HEK293T (cell line): Measurements from ENCODE around the gene KCNQ1.

Experiments used
- BHLHE40 ChIP-seq: fragments of 450-650 bp; IDR thresholded peaks from 2 replicates; pipeline ENCODE4 v1.6.1; 2016; ENCODE audit warnings: mild to moderate bottlenecking, moderate library complexity, borderline replicate concordance
- ELF4 ChIP-seq: fragments of 450-650 bp; IDR thresholded peaks from 2 replicates; pipeline ENCODE4 v1.6.1; 2017; ENCODE audit warnings: antibody characterized with exemption
- FOXA1 ChIP-seq: fragments of 450-650 bp; IDR thresholded peaks from 2 replicates; pipeline ENCODE4 v1.6.1; 2016; ENCODE audit warnings: mild to moderate bottlenecking
- FOXK2 ChIP-seq: fragments of 450-650 bp; IDR thresholded peaks from 2 replicates; pipeline ENCODE4 v1.6.1; 2016; ENCODE audit warnings: mild to moderate bottlenecking
- NFRKB ChIP-seq: fragments of 450-650 bp; IDR thresholded peaks from 2 replicates; pipeline ENCODE4 v1.6.1; 2016; ENCODE audit warnings: mild to moderate bottlenecking, moderate library complexity
- SP1 ChIP-seq: fragments of 450-650 bp; IDR thresholded peaks from 2 replicates; pipeline ENCODE4 v1.6.1; 2017
- SUZ12 ChIP-seq: fragments of 450-650 bp; IDR thresholded peaks from 2 replicates; pipeline ENCODE4 v1.6.1; 2016; ENCODE audit warnings: mild to moderate bottlenecking
- TF ChIP-seq, protein P1 (sequence below): fragments of 450-650 bp; IDR thresholded peaks from 2 replicates; pipeline ENCODE4 v1.6.1; 2016

DNA sequence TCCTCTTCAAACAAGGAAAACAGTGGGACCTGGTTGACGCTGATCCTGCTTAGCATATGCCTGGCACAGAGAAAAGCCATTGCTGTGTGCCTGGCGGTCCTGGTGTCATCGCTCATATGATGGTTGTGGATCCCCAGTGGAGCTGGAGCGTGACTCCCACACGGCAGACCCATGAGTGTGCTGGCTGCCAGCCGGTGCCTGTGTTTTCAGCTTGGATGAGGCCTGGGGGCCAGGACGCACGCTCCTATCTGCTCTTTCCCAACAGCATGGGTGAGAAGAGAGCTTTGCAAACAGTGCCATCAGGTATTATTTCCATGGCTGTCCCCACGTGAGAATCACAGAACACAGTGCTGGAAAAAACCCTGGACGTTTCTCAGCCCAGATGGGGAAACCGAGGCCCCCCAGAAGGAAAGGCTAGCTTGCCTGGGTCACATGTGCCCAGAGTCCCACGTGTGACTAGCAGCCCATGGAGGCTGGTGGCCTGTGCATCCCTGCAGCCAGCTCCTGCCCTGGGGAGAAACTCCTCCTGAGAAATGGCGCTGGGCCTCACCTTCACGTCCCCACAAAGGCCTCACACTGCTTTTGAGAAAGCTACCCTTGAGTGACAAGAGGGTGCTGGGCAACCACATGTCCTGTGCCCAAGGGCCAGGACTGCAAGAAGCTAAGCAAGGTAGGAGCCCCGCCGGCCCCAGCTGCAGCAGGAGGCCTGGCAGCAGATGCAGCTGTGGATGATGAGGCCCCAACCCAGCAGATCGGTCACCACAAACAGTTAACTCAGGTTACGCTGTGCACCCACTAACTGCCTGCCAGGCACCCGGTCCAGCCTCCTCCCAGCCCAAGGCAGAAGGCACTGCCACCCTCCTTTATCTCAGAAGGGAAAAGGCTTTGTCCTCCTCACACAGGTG is 436.5 kb downstream of the KCNQ1 start:
- TF ChIP-seq NFRKB (no peak), ELF4 (no peak), FOXA1 (no peak), BHLHE40 (no peak), FOXK2 (no peak), SP1 (no peak), SUZ12 (no peak)
- TF ChIP-seq, protein P1, sequence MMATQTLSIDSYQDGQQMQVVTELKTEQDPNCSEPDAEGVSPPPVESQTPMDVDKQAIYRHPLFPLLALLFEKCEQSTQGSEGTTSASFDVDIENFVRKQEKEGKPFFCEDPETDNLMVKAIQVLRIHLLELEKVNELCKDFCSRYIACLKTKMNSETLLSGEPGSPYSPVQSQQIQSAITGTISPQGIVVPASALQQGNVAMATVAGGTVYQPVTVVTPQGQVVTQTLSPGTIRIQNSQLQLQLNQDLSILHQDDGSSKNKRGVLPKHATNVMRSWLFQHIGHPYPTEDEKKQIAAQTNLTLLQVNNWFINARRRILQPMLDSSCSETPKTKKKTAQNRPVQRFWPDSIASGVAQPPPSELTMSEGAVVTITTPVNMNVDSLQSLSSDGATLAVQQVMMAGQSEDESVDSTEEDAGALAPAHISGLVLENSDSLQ: no peak
